Right cardiac atrium (tissue), 5 donors: ENCODE data around the gene GARS1. TPM values are rescaled to one million over a fixed set of nuclear protein-coding genes. Genes with fewer than 3 reads are reported as not detected.

Experiments used
- ATAC-seq, 2 donors: fragments of 200-7000 bp; cut with Tn5 transposase; one replicate each; pipeline versions ENCODE4 v1.8.0 to v1.9.1; 2020; ENCODE audit warnings: moderate library complexity in 2 of 2, mild to moderate bottlenecking in 1 of 2
- DNase-seq, 3 donors: peaks; one replicate each; pipeline ENCODE4 v3.0.0-alpha.2; 2020
- H3K27ac ChIP-seq: one replicate; pipeline ENCODE4 v1.5.1; 2013; ENCODE audit warnings: mild to moderate bottlenecking, low read length, control low read depth, moderate library complexity
- H3K27me3 ChIP-seq: one replicate; pipeline ENCODE4 v1.6.1; 2013; ENCODE audit not compliant: control insufficient read depth, insufficient read depth
- H3K4me1 ChIP-seq: one replicate; pipeline ENCODE4 v1.6.1; 2013; ENCODE audit warnings: low read length; ENCODE audit not compliant: control insufficient read depth, insufficient read depth
- H3K4me3 ChIP-seq: one replicate; pipeline ENCODE4 v1.5.1; 2013; ENCODE audit warnings: low read length, control low read depth
- H3K9me3 ChIP-seq: one replicate; pipeline ENCODE4 v1.6.1; 2013; ENCODE audit warnings: low read length; ENCODE audit not compliant: control insufficient read depth
- WGBS: extraction: QIAGEN DNeasy Blood & Tissue Kit; methylation state at CpG from one replicate; pipeline ENCODE4 v1.1.7; 2013; 5-methylcytosine and 5-hydroxymethylcytosine counted together
- intact Hi-C, 4 donors: fragments of 100-400 bp; cut with DNase I; formaldehyde crosslinking; loops; one replicate each; pipeline versions ENCODE4 v1.11.0 to v1.14.0; 2022 to 2023
- long read RNA-seq, 4 donors: library from polyadenylated mRNA; unstranded; transcript quantifications; one replicate each; pipeline ENCODE4 v2.0.0, GENCODE V29; 2020 to 2021
- polyA plus RNA-seq: library from polyadenylated mRNA; stranded (reverse); fragments of 200-250 nt; gene quantifications from one replicate; pipeline ENCODE4 v1.2.3, GENCODE V29; 2013
- total RNA-seq, 4 donors: library from RNA; stranded (reverse); fragmentation: NEBNext Ultra II Directional; extraction: Animal tissue kit (Norgen Biotek cat#: 25700); gene quantifications; one replicate each; pipeline ENCODE4 v1.2.1, GENCODE V29; 2021
- donor health status: healthy with polysubstance abuse.
- donor health status: DM: no; HTN: yes; CAD: no.
- donor health status: DM: no; HTN: no; CAD: no.
- donor health status: DM: no; HTN: yes; CAD: no; lungs with severe emphysema.
- donor health status: DM: yes; HTN: yes; CAD: no.

GARS1 gene
- total RNA-seq, result 10 to 100 TPM; 35.8 to 48.8 (median 40.5) TPM
- 38.3 TPM for polyA plus RNA-seq
- long read RNA-seq, donor 1, transcript GARS-201 (17 exons, 2,634 nt), result major isoform, 137 of 148 reads
- long read RNA-seq, donor 1, partial matches to known transcripts, result 5 of 148 reads
- long read RNA-seq, donor 1, other reads (novel, unspliced or antisense), result 6 of 148 reads
- long read RNA-seq, donor 2, transcript GARS-201 (17 exons, 2,634 nt), result major isoform, 52 of 59 reads
- long read RNA-seq, donor 2, partial matches to known transcripts, result 2 of 59 reads
- long read RNA-seq, donor 2, other reads (novel, unspliced or antisense), result 5 of 59 reads
- long read RNA-seq, donor 3, transcript GARS-201 (17 exons, 2,634 nt), result major isoform, 323 of 353 reads
- long read RNA-seq, donor 3, partial matches to known transcripts, result 15 of 353 reads
- long read RNA-seq, donor 3, other reads (novel, unspliced or antisense), result 15 of 353 reads
- long read RNA-seq, donor 4, transcript GARS-201 (17 exons, 2,634 nt), result major isoform, 63 of 66 reads
- long read RNA-seq, donor 4, partial matches to known transcripts, result 0 of 66 reads
- long read RNA-seq, donor 4, other reads (novel, unspliced or antisense), result 3 of 66 reads

- H3K27ac ChIP-seq, result peak within 1 kb of the TSS; percentile 99
- ATAC-seq (peak; percentile 98), DNase-seq (peak; percentile 91 to 97 (median 96))
- WGBS, result under 1% methylated on average over 84 of the region's 84 CpGs
- H3K4me3 ChIP-seq, result peak within 1 kb of the TSS; percentile 87
- no peaks in the 10 kb centered on the region for H3K27me3 ChIP-seq
- no peaks in the 10 kb centered on the region for H3K9me3 ChIP-seq
- peaks cover 3% of the 10 kb centered on the region for H3K4me1 ChIP-seq
- intact Hi-C loops, result no loop called here
Measured at GRCh38 chr7:30594540-30595435, at the start of gene GARS1. Gene GARS1, plus strand, starts transcription at chr7:30594878. Its CDS starts 44 bp downstream, at chr7:30594922.

- intact Hi-C loops, result no loop called here
- 81% methylated on average over 5 of the region's 5 CpGs for WGBS
- no peak overlapping the region for H3K4me3 ChIP-seq
- DNase-seq (no peak), ATAC-seq (no peak)
- H3K9me3 ChIP-seq, result no peaks in the 10 kb centered on the region
- no peak overlapping the region for H3K27ac ChIP-seq
- no peaks in the 10 kb centered on the region for H3K27me3 ChIP-seq
- H3K4me1 ChIP-seq, result peaks cover 3% of the 10 kb centered on the region
Measured at GRCh38 chr7:30545791-30546555, 48.7 kb upstream of the GARS1 start.

DNA sequence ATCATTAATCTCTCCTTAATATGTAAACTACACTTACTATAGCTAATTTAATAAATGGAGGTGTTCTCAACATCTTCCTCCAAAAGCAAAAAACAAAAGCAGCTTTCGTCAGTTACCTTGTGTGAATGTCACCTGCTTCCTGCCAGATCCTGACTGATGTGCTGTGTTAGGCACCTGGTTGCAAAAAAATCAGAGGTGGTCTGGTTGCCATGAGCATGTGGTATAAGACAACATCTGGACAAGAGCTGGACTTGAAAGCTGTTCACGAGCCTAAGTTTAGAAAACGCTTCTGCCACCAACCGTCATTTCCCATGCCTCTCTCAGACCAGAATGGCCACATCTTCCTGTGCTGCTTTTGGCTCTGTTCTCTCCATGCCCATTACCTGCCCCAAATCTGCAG is 48.1 kb upstream of the GARS1 start:
- ATAC-seq (no peak), DNase-seq (no peak)
- no peak overlapping the region for H3K4me3 ChIP-seq
- no peak overlapping the region for H3K27ac ChIP-seq
- H3K9me3 ChIP-seq, result no peaks in the 10 kb centered on the region
- intact Hi-C loops, result no loop called here
- WGBS, result 95% methylated on average over 4 of the region's 4 CpGs
- H3K4me1 ChIP-seq, result peaks cover 3% of the 10 kb centered on the region
- no peaks in the 10 kb centered on the region for H3K27me3 ChIP-seq

DNA sequence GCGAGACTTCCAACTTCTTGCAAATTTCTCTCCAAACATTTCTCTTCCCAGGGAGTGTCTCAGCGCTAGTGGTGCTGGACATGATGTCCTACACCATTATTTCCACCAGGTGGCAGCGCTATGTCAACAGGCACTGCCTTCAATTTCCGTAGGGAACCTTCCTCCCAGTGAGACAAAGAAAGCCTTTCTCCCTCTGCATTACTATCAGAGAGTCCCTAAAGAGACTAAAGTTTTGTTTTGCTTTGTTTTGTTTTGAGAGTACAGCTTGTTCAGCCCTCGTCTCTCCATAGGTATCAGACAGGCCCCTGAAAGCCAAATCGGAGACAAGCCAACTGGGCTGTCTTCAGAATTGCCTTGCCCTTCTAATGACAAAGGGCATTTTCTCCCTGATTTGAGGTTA is 45.8 kb upstream of the GARS1 start:
- intact Hi-C loops, result no loop called here
- peak; percentile 52 to 82 (median 73) for DNase-seq
- Histone ChIP-seq H3K4me3 (no peak overlapping the region), H3K27me3 (no peaks in the 10 kb centered on the region), H3K9me3 (no peaks in the 10 kb centered on the region), H3K27ac (peak overlapping the region; percentile 54), H3K4me1 (peaks cover 3% of the 10 kb centered on the region)
- ATAC-seq, result peak; percentile 82 to 86
- 20% methylated on average over 6 of the region's 6 CpGs for WGBS

GRCh38 chr7:30549931-30550493 is 44.7 kb upstream of the GARS1 start:
- DNase-seq (no peak), ATAC-seq (peak in 1 of 2 donors; percentile 72)
- Histone ChIP-seq H3K4me3 (no peak overlapping the region), H3K4me1 (peaks cover 3% of the 10 kb centered on the region), H3K27ac (peak overlapping the region; percentile 31), H3K27me3 (no peaks in the 10 kb centered on the region), H3K9me3 (no peaks in the 10 kb centered on the region)
- WGBS, result 77% methylated on average over 7 of the region's 7 CpGs
- intact Hi-C loops, result loop anchor here in 1 of 4 donors (10.0 kb wide), 1 partner anchor 275 kb away; no protein-coding TSS in a partner anchor

DNA sequence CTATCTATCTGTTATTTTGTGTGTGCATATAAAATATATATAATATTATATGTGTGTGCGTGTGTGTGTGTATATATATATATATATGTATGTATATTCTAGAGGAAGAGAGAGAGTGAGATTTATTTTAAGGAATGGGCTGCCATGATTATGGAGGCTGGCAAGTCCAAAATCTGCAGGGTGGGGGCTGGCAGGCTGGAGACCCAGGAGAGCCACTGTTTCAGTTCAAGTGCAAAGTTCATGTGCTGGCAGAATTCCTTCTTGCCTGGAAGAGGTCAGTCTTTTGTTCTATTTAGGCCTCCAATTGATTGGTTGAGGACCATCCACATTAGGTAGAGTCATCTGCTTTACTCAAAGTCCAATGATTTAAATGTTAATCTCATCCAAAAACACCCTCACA is 42.3 kb upstream of the GARS1 start:
- whole genome bisulfite sequencing, result 91% methylated on average over 1 of the region's 1 CpG
- Histone ChIP-seq H3K4me1 (peaks cover 3% of the 10 kb centered on the region), H3K9me3 (no peaks in the 10 kb centered on the region), H3K27me3 (no peaks in the 10 kb centered on the region), H3K27ac (no peak overlapping the region), H3K4me3 (no peak overlapping the region)
- DNase-seq (no peak), ATAC-seq (no peak)
- intact Hi-C loops, result loop anchor here in 1 of 4 donors (10.0 kb wide), 1 partner anchor 278 kb away; no protein-coding TSS in a partner anchor

DNA sequence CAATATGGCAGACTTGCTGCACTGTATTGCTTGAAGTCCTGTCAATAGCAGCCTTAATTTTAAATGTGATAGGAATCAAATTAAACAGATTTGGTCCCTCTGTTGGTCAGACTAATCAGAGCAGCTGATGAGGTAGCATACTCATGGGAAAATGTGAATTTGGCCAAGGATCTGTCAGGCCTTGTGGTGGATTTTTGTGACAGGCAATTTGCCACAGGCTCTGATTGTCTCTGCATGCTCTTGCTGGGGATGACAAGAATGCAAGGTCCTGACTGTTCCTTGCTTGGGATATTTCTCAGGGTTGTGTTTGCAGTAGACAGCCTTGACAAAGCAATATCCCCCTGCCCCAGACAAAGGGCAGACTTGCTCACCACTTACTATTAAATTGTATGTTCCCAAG is 41.5 kb upstream of the GARS1 start:
- no peaks in the 10 kb centered on the region for H3K27me3 ChIP-seq
- H3K4me1 ChIP-seq, result peaks cover 3% of the 10 kb centered on the region
- no peaks in the 10 kb centered on the region for H3K9me3 ChIP-seq
- no peak overlapping the region for H3K27ac ChIP-seq
- DNase-seq, result no peak
- intact Hi-C loops, result loop anchor here in 1 of 4 donors (10.0 kb wide), 1 partner anchor 278 kb away; no protein-coding TSS in a partner anchor
- no peak for ATAC-seq
- no peak overlapping the region for H3K4me3 ChIP-seq

GRCh38 chr7:30553546-30553945 is 41.1 kb upstream of the GARS1 start:
- peaks cover 3% of the 10 kb centered on the region for H3K4me1 ChIP-seq
- 81% methylated on average over 3 of the region's 3 CpGs for WGBS
- intact Hi-C loops, result loop anchor here in 1 of 4 donors (10.0 kb wide), 1 partner anchor 279 kb away; no protein-coding TSS in a partner anchor

GRCh38 chr7:30555525-30555924 is 39.2 kb upstream of the GARS1 start:
- H3K4me3 ChIP-seq, result no peak overlapping the region
- no peaks in the 10 kb centered on the region for H3K9me3 ChIP-seq
- intact Hi-C loops, result loop anchor here in 1 of 4 donors (10.0 kb wide), 1 partner anchor 281 kb away; no protein-coding TSS in a partner anchor
- ATAC-seq (no peak), DNase-seq (no peak)
- WGBS, result 94% methylated on average over 2 of the region's 2 CpGs
- H3K27ac ChIP-seq, result no peak overlapping the region
- no peaks in the 10 kb centered on the region for H3K4me1 ChIP-seq
- no peaks in the 10 kb centered on the region for H3K27me3 ChIP-seq

More at GRCh38 chr7:30553546-30553945, 41.1 kb upstream of the GARS1 start:
- no peaks in the 10 kb centered on the region for H3K9me3 ChIP-seq
- H3K27ac ChIP-seq, result no peak overlapping the region
- H3K4me3 ChIP-seq, result no peak overlapping the region
- DNase-seq (no peak), ATAC-seq (no peak)
- no peaks in the 10 kb centered on the region for H3K27me3 ChIP-seq

DNA sequence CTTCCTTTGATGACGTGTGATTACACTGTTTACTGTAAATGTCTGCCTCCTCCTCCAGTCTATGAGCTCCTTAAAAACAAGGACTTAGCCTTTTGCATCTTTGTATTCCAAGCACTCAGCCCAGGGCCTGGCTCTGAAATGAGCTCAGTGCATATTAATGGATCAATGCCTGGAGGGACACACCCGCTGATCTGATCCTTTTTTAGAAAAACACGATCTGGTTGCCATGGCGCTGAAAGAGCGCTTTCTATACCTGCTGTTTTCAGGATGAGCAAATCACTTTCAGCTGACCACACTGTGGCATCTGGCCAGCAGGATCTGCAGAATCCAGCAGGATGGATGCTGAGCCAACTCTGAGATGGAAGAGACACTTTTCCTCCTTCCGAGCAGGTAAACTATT is 37.8 kb upstream of the GARS1 start:
- no peak overlapping the region for H3K4me3 ChIP-seq
- no peaks in the 10 kb centered on the region for H3K9me3 ChIP-seq
- WGBS, result 87% methylated on average over 6 of the region's 6 CpGs
- H3K27me3 ChIP-seq, result no peaks in the 10 kb centered on the region
- DNase-seq (no peak), ATAC-seq (no peak)
- H3K4me1 ChIP-seq, result no peaks in the 10 kb centered on the region
- H3K27ac ChIP-seq, result no peak overlapping the region
- intact Hi-C loops, result loop anchor here in 1 of 4 donors (10.0 kb wide), 1 partner anchor 282 kb away; no protein-coding TSS in a partner anchor
